GM12892 (cell line): ENCODE measurements around the gene MAPK12.

ENCODE experiments used
- DNase-seq: peaks from one replicate; pipeline ENCODE4 v3.0.0; 2011; ENCODE audit not compliant: insufficient read length
- FAIRE-seq: peaks from 2 replicates; lab custom pipeline; 2011; peaks lifted over from hg19 to GRCh38; lab: Jason Lieb, UNC
- POLR2A ChIP-seq: IDR thresholded peaks from 2 replicates; pipeline ENCODE4 v1.6.1; 2011; ENCODE audit warnings: low read depth, low read length, control low read depth
- POLR2AphosphoS5 ChIP-seq: IDR thresholded peaks from 2 replicates; pipeline ENCODE4 v1.6.1; 2011; ENCODE audit warnings: low read depth, low read length, control low read depth
- TAF1 ChIP-seq: IDR thresholded peaks from 2 replicates; pipeline ENCODE4 v1.6.1; 2011; ENCODE audit warnings: low read depth, mild to moderate bottlenecking, control low read depth, low read length, borderline replicate concordance

MAPK12 gene

DNA sequence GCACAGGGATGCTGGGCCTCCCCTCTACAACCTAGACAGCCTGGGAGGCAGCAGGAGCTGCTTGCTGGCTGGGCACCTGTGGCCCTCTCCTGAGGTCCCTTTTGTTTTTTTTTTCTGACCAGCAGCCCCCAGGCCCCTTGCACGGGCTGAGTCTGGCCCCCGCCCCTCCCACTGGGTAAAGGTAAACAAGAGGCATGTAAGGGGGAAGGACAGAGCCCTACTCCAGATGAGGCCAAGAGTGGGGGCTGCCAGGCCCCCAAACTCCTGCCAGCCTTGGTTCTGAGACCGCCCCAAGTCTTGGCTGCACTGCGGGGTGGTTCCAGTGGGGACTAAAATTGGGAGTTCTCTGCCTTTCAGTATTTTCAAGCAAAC, 36.8 kb upstream of the MAPK12 start:
- FAIRE-seq (no peak), DNase-seq (no peak)
- TF ChIP-seq TAF1 (no peak), POLR2A (no peak), POLR2AphosphoS5 (no peak)

DNA sequence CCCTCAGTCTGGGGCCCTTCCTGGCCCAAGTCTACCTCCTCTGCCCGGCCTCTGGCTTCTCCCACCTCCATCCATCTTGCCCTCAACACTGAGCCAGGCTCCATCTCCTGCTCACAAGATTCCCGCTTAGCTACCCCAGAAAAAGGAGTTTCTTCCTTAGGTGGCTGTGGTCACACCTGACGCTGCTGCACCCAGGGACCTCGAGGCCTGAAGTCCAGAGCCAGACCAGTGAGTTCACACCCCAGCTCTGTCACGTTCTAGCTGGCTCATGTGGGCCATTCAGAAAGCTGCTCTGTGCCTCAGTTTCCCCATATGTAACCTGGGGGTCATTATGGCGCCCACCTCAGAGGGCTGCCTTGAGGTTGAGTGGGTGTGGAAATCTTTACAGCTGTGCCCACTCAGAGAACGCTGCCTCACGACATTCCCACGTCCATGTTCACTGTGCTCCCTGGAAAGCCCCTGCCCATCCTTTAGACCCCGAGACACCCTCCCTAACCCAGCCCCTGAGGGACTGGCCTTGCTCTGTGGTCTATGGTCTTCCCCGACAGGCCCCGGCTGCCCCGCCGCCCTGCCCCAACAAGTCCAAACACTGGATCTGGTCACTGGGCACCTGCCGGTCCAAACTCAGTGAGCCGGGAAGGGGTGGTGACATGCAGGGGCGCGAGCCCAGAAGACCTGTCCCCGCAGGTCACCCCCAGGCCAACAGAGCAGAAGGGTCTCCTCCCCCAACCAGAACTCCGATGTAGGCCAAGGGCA, 36.2 kb upstream of the MAPK12 start:
- DNase-seq (no peak), FAIRE-seq (no peak)
- no peak for TF ChIP-seq TAF1
- no peak for TF ChIP-seq POLR2A
- TF ChIP-seq POLR2AphosphoS5: no peak

DNA sequence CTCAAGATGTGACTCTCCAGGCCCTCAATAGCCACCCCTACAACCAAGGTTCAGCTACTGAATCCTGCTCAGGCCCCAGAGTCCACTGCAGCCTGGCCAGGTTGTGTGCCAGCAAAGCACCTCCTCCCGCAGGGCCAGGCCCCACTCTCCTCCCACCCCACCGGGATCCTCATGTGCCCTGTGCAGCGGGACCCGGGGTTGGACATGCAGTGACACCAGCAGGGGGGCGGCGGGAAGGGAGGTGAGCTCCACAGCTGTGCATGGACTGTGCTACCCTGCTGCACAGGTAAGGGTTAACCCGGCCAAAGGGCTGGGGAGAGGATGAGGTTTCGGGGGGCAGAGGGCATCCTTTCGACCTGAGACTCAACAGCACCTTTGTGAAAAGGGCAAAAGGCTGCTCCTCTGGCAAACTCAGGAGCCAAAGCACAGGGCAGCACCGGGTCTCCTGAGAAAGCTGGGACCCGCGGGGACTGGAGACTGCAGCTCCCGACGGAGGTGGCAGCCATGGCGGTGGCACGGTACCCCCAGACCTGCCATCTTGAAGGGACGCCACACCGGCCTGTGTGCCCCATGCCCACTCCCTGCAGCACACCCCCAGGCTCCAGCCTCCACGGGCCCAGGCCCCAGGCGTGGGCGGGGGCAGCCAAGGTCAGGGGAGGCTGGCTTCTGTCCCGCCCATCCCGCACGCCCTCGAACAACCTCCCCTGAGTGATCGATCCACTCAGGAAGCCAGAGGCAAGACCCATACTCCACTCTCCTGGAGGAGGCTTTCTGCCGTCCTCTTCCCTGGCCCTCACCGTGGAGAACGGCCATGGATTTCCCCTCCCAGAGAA, 35.4 kb upstream of the MAPK12 start:
- no peak for TF ChIP-seq POLR2A
- TF ChIP-seq TAF1: no peak
- TF ChIP-seq POLR2AphosphoS5: no peak
- DNase-seq (no peak), FAIRE-seq (no peak)

DNA sequence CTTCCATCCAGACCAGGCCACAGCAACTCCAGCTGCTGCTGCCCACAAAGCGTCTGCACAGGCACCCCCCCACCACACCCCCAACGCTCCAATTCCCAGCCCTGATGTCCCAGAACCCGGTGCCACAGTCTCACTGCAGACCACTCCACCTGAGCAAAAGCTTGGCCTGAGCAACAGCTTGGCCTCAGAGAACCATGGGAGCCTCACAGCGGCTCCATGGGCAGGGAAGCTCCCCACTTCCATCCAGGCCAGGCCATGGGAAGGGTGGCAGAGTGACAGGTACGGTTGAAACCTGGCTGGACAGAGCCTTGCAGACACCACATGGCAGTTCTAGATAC, 32.8 kb upstream of the MAPK12 start:
- DNase-seq (no peak), FAIRE-seq (no peak)
- TF ChIP-seq TAF1: no peak
- no peak for TF ChIP-seq POLR2AphosphoS5
- no peak for TF ChIP-seq POLR2A

DNA sequence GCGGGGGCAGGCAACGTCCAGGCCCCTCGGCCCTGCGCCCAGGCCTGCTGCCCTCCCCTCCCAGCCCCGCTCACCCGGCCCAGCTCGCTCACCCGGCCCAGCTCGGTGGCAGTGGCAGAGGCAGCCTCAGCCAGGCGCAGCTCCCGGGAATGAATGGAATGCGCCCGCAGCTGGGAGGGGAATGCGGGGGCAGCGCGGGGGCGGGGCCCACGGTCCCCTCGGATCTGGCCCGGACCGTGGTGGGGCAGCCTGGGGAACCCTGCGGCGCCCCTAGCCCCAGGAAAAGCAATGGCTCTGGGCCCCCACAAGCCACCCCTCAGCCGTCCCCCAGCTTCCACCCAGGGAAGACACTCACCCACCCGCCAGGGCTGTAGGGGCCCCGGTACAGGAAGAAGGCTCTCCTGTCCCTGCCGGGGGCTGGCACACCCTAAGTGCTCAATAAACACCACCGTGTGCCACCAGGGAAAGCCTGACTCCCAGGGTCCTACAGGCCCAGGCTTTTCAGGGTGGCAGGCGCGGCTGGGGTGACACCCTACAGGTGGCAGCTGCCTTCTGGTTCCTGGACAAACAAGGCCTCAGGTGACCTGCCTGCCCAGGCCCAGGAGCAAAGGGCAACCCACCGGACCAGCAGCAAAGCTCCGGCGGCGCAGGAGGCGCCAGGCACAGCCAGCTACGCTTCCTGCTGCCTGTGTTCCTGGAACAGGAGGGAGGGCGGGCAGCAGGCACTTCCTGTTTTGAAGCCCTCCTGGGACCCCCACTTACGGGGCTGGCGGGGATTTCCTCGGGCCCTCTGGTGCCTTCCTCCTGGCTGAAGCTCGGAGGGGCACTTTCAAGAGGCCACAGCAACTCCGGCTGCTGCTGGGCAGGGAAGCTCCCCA, 32.2 kb upstream of the MAPK12 start:
- no peak for TF ChIP-seq TAF1
- TF ChIP-seq POLR2A: no peak
- no peak for TF ChIP-seq POLR2AphosphoS5
- DNase-seq: no peak
- no peak for FAIRE-seq

DNA sequence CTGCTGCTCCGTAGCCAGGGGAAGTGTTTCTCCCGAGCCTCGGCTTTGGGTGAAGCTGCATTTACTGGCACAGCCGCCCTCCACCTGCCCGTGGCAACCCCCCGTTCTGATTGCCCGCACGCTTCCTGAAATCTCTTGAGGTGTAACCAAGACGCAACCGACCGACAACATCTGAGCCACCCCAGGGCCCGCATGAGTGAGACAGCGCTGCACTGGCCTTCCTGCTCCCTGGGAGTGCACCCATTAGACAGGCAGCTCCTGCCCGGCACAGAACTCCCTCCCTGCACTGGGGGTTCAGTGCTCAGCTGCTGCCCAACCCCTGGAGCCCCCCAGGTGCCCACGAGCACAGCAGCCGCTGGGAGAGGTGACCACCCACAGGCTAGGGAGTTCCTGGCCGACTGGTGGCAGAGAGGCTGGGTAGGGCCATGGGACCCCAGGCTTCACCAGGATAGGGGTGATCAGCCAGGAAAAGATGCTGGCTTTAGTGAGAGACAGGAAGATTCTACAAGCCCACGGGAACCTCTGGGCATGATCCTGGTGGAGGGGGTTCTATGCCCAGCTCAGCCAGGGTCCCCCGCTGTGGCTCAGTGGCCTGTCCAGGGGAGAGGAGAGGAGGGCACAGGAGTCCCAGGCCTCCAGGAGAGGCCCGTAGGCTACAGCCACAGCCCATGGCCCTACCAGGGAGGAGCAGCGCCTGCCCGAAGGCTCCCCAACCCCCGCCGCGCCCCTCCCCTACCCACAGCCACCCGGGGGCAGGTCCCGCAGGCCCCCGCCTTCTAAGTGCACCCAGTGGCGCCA, 31.4 kb upstream of the MAPK12 start:
- no peak for TF ChIP-seq POLR2AphosphoS5
- TF ChIP-seq POLR2A: no peak
- no peak for TF ChIP-seq TAF1
- DNase-seq (no peak), FAIRE-seq (peak; percentile 93)

DNA sequence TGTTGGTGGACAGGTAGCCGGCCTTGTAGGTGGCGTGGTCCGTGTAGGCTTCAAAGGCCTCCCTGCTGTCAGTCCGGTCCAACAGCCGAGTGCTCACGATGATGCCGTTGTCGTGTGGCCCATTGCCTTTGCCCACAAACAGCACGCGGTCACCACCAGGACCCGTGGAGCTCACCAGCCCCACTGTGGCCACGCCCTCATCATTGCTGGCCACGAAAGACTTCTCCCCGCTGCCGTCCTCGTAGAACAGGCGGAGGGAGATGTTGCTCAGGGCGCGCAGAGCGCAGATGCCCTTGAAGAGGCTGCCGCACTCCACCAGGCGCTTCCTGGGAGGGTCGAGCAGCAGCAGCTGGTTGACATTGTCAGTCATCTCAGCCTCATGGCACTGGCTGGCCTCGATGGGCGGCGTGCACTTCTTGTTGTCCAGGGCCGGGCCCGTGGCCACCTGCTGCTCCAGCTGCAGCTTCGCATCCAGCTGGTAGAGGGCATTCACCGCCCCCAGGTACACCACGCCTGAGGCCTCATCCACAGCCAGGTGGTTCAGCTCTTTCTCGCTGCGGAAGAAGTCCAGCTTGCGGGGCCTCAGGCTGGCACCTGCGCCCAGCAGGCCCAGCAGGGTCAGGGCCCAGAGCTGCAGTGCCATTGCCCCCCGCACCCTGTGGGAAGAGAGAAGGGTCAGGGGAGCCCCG, 28.6 kb upstream of the MAPK12 start:
- no peak for DNase-seq
- no peak for TF ChIP-seq POLR2A
- FAIRE-seq: no peak

DNA sequence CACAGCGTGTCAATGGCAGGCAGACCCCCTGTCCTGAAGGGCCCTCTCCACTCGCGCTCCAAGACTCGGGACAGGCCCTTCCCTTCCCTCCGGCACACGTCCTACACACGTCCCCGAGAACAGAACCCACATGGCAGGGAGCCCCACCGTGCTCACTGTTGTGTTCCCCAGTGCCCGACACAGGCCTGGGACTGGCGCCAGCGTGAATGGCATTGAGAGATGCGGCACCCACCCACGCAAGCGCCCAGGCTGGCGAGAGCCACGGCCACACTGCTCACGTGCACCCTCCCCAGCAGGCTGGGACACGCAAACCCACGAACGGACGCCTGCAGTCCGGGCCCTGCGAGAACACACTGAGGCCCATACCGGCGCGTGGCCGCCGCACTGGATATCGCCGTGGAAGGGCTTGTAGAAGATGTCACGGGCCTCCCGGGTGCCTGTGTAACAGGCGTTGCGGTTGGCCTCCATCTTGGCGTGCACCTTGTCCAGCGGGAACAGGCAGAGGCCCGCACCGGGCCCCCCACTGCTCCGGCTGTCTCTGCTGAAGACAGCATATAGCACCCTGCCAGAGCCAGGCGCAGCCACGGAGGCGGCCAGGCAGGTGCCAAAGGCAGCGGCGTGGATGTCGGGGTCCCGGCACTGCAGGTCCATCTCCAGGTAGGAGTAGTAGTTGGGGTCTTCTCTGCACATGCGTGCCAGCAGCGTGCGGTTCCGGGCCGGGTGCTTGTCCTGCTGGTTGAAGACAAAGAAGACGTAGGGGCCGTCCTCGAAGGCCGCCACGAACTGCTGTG, 27.9 kb upstream of the MAPK12 start:
- DNase-seq: no peak
- no peak for TF ChIP-seq POLR2A
- no peak for TF ChIP-seq POLR2AphosphoS5
- no peak for TF ChIP-seq TAF1
- no peak for FAIRE-seq

DNA sequence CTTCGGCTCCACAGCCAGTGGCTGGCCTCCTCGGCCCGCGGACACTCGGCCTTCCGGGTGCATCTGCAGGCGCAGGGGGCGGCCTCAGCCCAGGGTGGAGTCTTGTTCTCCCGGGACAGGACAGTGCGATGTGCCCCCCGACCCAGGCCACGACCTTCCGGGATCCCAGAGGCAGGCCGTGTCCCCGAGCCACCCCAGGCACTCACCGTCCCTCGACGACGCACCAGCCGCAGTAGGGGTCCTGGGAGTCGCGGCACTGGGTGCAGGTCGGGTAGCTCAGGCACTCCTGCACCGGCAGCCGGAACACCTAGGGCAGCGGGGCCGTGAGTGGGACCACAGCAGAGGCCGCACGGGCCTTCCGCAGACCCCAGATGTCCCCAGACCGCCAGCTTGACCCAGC, 26.2 kb upstream of the MAPK12 start:
- no peak for DNase-seq
- FAIRE-seq: no peak
- TF ChIP-seq TAF1 (no peak), POLR2A (no peak), POLR2AphosphoS5 (no peak)
